Measurements from ENCODE around the gene TBK1.

The TBK1 gene

DNA sequence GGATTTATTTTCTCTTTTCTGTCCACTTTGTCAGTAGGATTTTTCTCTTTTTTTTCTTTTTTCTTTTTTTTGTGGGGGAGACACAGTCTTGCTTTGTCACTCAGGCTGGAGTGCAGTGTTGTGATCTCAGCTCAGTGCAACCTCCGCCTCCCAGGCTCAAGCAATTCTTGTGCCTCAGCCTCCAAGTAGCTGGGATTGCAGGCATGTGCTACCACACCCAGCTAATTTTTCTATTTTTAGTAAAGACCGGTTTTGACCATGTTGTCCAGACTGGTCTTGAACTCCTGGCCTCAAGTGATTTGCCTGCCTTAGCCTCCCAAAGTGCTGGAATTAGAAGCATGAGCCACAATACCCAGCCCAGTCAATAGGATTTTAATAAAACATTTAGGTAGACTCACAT is 21.0 kb upstream of the TBK1 start:
- no peak overlapping the region for H3K4me2 ChIP-seq (ENCODE audit: low read length)
- H3K27ac ChIP-seq (ENCODE audit: low read depth, low read length, poor library complexity, severe bottlenecking): no peak overlapping the region
- peaks cover 95% of the 10 kb centered on the region for H3K36me3 ChIP-seq (ENCODE audit: insufficient read depth, low read length)
- H3K9me3 ChIP-seq (ENCODE audit: low read length): no peaks in the 10 kb centered on the region
- H3K9ac ChIP-seq (ENCODE audit: low read length): no peak overlapping the region
- H4K20me1 ChIP-seq (ENCODE audit: insufficient read depth, low read length): no peaks in the 10 kb centered on the region
- no peaks in the 10 kb centered on the region for H3F3A ChIP-seq (ENCODE audit: insufficient read depth, low read length)
- H3K4me1 ChIP-seq (ENCODE audit: insufficient read depth, low read length, severe bottlenecking): no peaks in the 10 kb centered on the region
- no peaks in the 10 kb centered on the region for H3K79me2 ChIP-seq (ENCODE audit: insufficient read depth, low read length)
- H3K4me3 ChIP-seq (ENCODE audit: low read depth, low read length, poor library complexity, severe bottlenecking): no peak overlapping the region
- no peaks in the 10 kb centered on the region for H3K27me3 ChIP-seq (ENCODE audit: insufficient read depth, low read length)
- TF ChIP-seq EZH2 (IDR thresholded peaks at IDR 0.05; ENCODE audit: borderline replicate concordance, low read length): no peak
- TF ChIP-seq, protein P1, sequence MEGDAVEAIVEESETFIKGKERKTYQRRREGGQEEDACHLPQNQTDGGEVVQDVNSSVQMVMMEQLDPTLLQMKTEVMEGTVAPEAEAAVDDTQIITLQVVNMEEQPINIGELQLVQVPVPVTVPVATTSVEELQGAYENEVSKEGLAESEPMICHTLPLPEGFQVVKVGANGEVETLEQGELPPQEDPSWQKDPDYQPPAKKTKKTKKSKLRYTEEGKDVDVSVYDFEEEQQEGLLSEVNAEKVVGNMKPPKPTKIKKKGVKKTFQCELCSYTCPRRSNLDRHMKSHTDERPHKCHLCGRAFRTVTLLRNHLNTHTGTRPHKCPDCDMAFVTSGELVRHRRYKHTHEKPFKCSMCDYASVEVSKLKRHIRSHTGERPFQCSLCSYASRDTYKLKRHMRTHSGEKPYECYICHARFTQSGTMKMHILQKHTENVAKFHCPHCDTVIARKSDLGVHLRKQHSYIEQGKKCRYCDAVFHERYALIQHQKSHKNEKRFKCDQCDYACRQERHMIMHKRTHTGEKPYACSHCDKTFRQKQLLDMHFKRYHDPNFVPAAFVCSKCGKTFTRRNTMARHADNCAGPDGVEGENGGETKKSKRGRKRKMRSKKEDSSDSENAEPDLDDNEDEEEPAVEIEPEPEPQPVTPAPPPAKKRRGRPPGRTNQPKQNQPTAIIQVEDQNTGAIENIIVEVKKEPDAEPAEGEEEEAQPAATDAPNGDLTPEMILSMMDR (IDR thresholded peaks at IDR 0.05; ENCODE audit: low read length): no peak
- no peaks in the 10 kb centered on the region for H3K9me2 ChIP-seq (ENCODE audit: low read depth, low read length)
- H2AFZ ChIP-seq (ENCODE audit: low read length): no peak overlapping the region

DNA sequence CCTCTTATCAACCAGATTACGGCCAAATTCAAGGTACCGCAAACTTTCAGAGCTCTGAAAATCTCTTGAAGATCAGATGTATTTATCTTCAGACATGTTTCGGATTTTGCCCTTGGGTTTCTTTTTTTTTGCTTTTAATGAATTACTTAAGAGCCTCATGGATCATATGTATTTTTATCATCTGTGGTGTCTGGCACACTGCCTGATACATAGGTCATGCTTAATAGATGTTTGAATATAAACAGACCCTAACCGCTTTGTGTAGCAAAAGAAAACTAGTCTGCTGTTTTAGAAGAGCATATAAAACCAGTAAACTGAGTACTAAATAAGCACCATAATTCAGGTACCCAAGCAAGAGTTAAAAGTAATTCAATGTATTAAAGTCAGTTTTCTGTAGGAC is 20.1 kb upstream of the TBK1 start:
- Histone ChIP-seq H3K9me3 (ENCODE audit: low read length) (no peaks in the 10 kb centered on the region), H3K4me3 (ENCODE audit: low read depth, low read length, poor library complexity, severe bottlenecking) (no peak overlapping the region), H2AFZ (ENCODE audit: low read length) (no peak overlapping the region), H3F3A (ENCODE audit: insufficient read depth, low read length) (no peaks in the 10 kb centered on the region), H3K27me3 (ENCODE audit: insufficient read depth, low read length) (no peaks in the 10 kb centered on the region), H3K4me1 (ENCODE audit: insufficient read depth, low read length, severe bottlenecking) (no peaks in the 10 kb centered on the region), H4K20me1 (ENCODE audit: insufficient read depth, low read length) (no peaks in the 10 kb centered on the region), H3K9ac (ENCODE audit: low read length) (no peak overlapping the region), H3K36me3 (ENCODE audit: insufficient read depth, low read length) (peaks cover 95% of the 10 kb centered on the region), H3K4me2 (ENCODE audit: low read length) (no peak overlapping the region), H3K79me2 (ENCODE audit: insufficient read depth, low read length) (no peaks in the 10 kb centered on the region), H3K27ac (ENCODE audit: low read depth, low read length, poor library complexity, severe bottlenecking) (no peak overlapping the region), H3K9me2 (ENCODE audit: low read depth, low read length) (no peaks in the 10 kb centered on the region)
- TF ChIP-seq EZH2 (IDR thresholded peaks at IDR 0.05; ENCODE audit: borderline replicate concordance, low read length): no peak
- TF ChIP-seq, protein P1 (IDR thresholded peaks at IDR 0.05; ENCODE audit: low read length): no peak

DNA sequence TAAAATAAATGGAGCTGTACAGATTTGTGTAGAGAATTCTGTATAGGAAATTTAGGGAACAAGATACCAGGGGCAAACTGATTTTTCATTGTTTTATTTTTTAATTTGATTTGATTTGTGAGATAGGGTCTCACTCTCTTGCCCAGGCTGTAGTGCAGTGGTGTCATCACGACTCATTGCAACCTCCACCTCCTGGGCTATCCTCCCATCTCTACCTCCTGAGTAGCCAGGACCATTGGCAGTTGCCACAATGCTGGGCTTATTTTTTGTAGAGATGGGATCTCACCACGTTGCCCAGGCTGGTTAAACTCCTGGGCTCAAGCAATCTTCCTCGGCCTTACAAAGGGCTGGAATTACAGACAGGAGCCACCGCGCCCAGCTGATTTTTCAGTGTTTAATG is 18.0 kb upstream of the TBK1 start:
- Histone ChIP-seq H4K20me1 (ENCODE audit: insufficient read depth, low read length) (no peaks in the 10 kb centered on the region), H2AFZ (ENCODE audit: low read length) (no peak overlapping the region), H3K4me1 (ENCODE audit: insufficient read depth, low read length, severe bottlenecking) (no peaks in the 10 kb centered on the region), H3K9ac (ENCODE audit: low read length) (no peak overlapping the region), H3K9me2 (ENCODE audit: low read depth, low read length) (no peaks in the 10 kb centered on the region), H3K4me2 (ENCODE audit: low read length) (no peak overlapping the region), H3K36me3 (ENCODE audit: insufficient read depth, low read length) (peaks cover 98% of the 10 kb centered on the region), H3F3A (ENCODE audit: insufficient read depth, low read length) (no peaks in the 10 kb centered on the region), H3K27me3 (ENCODE audit: insufficient read depth, low read length) (no peaks in the 10 kb centered on the region), H3K79me2 (ENCODE audit: insufficient read depth, low read length) (no peaks in the 10 kb centered on the region), H3K27ac (ENCODE audit: low read depth, low read length, poor library complexity, severe bottlenecking) (no peak overlapping the region), H3K4me3 (ENCODE audit: low read depth, low read length, poor library complexity, severe bottlenecking) (no peak overlapping the region), H3K9me3 (ENCODE audit: low read length) (no peaks in the 10 kb centered on the region)
- TF ChIP-seq, protein P1 (IDR thresholded peaks at IDR 0.05; ENCODE audit: low read length): no peak
- TF ChIP-seq EZH2 (IDR thresholded peaks at IDR 0.05; ENCODE audit: borderline replicate concordance, low read length): no peak
